ENCODE data around the gene PRPF40B. TPM values are rescaled to one million over a fixed set of nuclear protein-coding genes. Genes with fewer than 3 reads are reported as not detected.

The PRPF40B gene
- total RNA-seq, 1 experiment from 2014 or later = 27.5 TPM

- no peaks in the 10 kb centered on the region for H3K4me1 ChIP-seq (replicated peaks; ENCODE audit: insufficient read depth)
- DNase-seq = no peak
- no peaks in the 10 kb centered on the region for H3K36me3 ChIP-seq (ENCODE audit: low read depth)
- POLR2A ChIA-PET (ENCODE audit: unreplicated experiment) = interaction anchor here (0.6 kb wide), 1 partner anchor 9 kb away, joined by 7 read pairs; no protein-coding TSS in a partner anchor
- TF ChIP-seq, protein P1, sequence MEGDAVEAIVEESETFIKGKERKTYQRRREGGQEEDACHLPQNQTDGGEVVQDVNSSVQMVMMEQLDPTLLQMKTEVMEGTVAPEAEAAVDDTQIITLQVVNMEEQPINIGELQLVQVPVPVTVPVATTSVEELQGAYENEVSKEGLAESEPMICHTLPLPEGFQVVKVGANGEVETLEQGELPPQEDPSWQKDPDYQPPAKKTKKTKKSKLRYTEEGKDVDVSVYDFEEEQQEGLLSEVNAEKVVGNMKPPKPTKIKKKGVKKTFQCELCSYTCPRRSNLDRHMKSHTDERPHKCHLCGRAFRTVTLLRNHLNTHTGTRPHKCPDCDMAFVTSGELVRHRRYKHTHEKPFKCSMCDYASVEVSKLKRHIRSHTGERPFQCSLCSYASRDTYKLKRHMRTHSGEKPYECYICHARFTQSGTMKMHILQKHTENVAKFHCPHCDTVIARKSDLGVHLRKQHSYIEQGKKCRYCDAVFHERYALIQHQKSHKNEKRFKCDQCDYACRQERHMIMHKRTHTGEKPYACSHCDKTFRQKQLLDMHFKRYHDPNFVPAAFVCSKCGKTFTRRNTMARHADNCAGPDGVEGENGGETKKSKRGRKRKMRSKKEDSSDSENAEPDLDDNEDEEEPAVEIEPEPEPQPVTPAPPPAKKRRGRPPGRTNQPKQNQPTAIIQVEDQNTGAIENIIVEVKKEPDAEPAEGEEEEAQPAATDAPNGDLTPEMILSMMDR (conservative IDR thresholded peaks at IDR 0.05) = no peak
- CTCF ChIA-PET = no interaction called here
- no peaks in the 10 kb centered on the region for H3K9me3 ChIP-seq (ENCODE audit: insufficient read depth, low read depth)
- H3F3A ChIP-seq (ENCODE audit: insufficient read depth, low read depth) = no peaks in the 10 kb centered on the region
- H3K79me2 ChIP-seq (ENCODE audit: low read depth) = no peaks in the 10 kb centered on the region
- intact Hi-C loops (cut with micrococcal nuclease; ENCODE audit: unreplicated experiment) = no loop called here
- H3K4me3 ChIP-seq = no peak overlapping the region
- no peak overlapping the region for H3K27ac ChIP-seq
- H4K20me1 ChIP-seq (ENCODE audit: insufficient read depth) = no peaks in the 10 kb centered on the region
- no peak overlapping the region for H3K4me2 ChIP-seq
- no peaks in the 10 kb centered on the region for H3K27me3 ChIP-seq (ENCODE audit: insufficient read depth, low read depth)
- BruUV-seq (replicated peaks) = no TSS peak
- no peak overlapping the region for H2AFZ ChIP-seq
- no peaks in the 10 kb centered on the region for H3K9me2 ChIP-seq (ENCODE audit: insufficient read depth)
These were observed 66.4 kb downstream of the PRPF40B start for GRCh38 chr12:49689785-49690184.

GRCh38 chr12:49692851-49693250 is 69.5 kb downstream of the PRPF40B start:
- Histone ChIP-seq H3K4me2 (no peak overlapping the region), H3K27ac (no peak overlapping the region), H3K27me3 (ENCODE audit: insufficient read depth, low read depth) (no peaks in the 10 kb centered on the region), H3K36me3 (ENCODE audit: low read depth) (no peaks in the 10 kb centered on the region), H3K4me3 (no peak overlapping the region), H3K9me2 (ENCODE audit: insufficient read depth) (no peaks in the 10 kb centered on the region), H3K79me2 (ENCODE audit: low read depth) (no peaks in the 10 kb centered on the region), H2AFZ (no peak overlapping the region), H3K9me3 (ENCODE audit: insufficient read depth, low read depth) (no peaks in the 10 kb centered on the region), H4K20me1 (ENCODE audit: insufficient read depth) (no peaks in the 10 kb centered on the region), H3K4me1 (replicated peaks; ENCODE audit: insufficient read depth) (no peaks in the 10 kb centered on the region), H3F3A (ENCODE audit: insufficient read depth, low read depth) (no peaks in the 10 kb centered on the region)
- DNase-seq = no peak
- POLR2A ChIA-PET (ENCODE audit: unreplicated experiment) = no interaction called here
- no TSS peak for BruUV-seq (replicated peaks)
- CTCF ChIA-PET = no interaction called here
- intact Hi-C loops (cut with micrococcal nuclease; ENCODE audit: unreplicated experiment) = no loop called here
- TF ChIP-seq EZH2 (IDR thresholded peaks at IDR 0.05; ENCODE audit: low read depth) = no peak
- TF ChIP-seq, protein P1 (conservative IDR thresholded peaks at IDR 0.05) = no peak

- H3F3A ChIP-seq (ENCODE audit: insufficient read depth, low read depth) = no peaks in the 10 kb centered on the region
- H2AFZ ChIP-seq = no peak overlapping the region
- no peak for DNase-seq
- ChIA-PET POLR2A (ENCODE audit: unreplicated experiment) (interaction anchor here (0.7 kb wide), 1 partner anchor 1580 kb away, joined by 5 read pairs; no protein-coding TSS in a partner anchor), CTCF (no interaction called here)
- TF ChIP-seq, protein P1 (conservative IDR thresholded peaks at IDR 0.05) = no peak
- TF ChIP-seq EZH2 (IDR thresholded peaks at IDR 0.05; ENCODE audit: low read depth) = no peak
- no TSS peak for BruUV-seq (replicated peaks)
- no peaks in the 10 kb centered on the region for H3K9me3 ChIP-seq (ENCODE audit: insufficient read depth, low read depth)
- H3K27ac ChIP-seq = no peak overlapping the region
- H3K4me1 ChIP-seq (replicated peaks; ENCODE audit: insufficient read depth) = 0 out of 2 replicates have a peak, but pooled peaks cover 7% of the 10 kb centered on the region
- no peak overlapping the region for H3K4me3 ChIP-seq
- no peaks in the 10 kb centered on the region for H3K36me3 ChIP-seq (ENCODE audit: low read depth)
- H3K4me2 ChIP-seq = no peak overlapping the region
- no peaks in the 10 kb centered on the region for H3K9me2 ChIP-seq (ENCODE audit: insufficient read depth)
- intact Hi-C loops (cut with micrococcal nuclease; ENCODE audit: unreplicated experiment) = no loop called here
- H4K20me1 ChIP-seq (ENCODE audit: insufficient read depth) = no peaks in the 10 kb centered on the region
- no peaks in the 10 kb centered on the region for H3K27me3 ChIP-seq (ENCODE audit: insufficient read depth, low read depth)
- H3K79me2 ChIP-seq (ENCODE audit: low read depth) = no peaks in the 10 kb centered on the region
These were observed 70.6 kb downstream of the PRPF40B start for GRCh38 chr12:49693931-49694444.

Other genes with a start within 250 kb of the PRPF40B start
- not detected in 2 replicates for gene KCNH3, start 84.5 kb upstream of the PRPF40B start, total RNA-seq (2021)
- gene MCRS1, start 55.4 kb upstream of the PRPF40B start, total RNA-seq (2021) = 66.9 and 71.5 TPM in 2 replicates
- 1.3 and 1.7 TPM in 2 replicates for gene FAM186B, start 17.9 kb upstream of the PRPF40B start, total RNA-seq (2021)
- gene FMNL3, start 83.8 kb downstream of the PRPF40B start, total RNA-seq (2021) = 5.6 and 6.5 TPM in 2 replicates
- 685 and 690 TPM in 2 replicates for gene TMBIM6, start 118.0 kb downstream of the PRPF40B start, total RNA-seq (2021)
- gene NCKAP5L, start 204.9 kb downstream of the PRPF40B start, total RNA-seq (2021) = 20.5 and 20.9 TPM in 2 replicates
- 2.5 and 4.7 TPM in 2 replicates for gene BCDIN3D, start 219.5 kb downstream of the PRPF40B start, total RNA-seq (2021)